ENCODE measurements around the gene NXNL1. TPM values are rescaled to one million over a fixed set of nuclear protein-coding genes. Genes with fewer than 3 reads are reported as not detected.

NXNL1 gene
- total and polyA plus RNA-seq, 2 of the 13 experiments (the other 11 are each of a cell fraction or from before 2014, with no cell fraction given), result not detected

GRCh38 chr19:17419621-17420474 is 40.9 kb downstream of the NXNL1 start, which contains the start of gene MVB12A (continued):
- no peak for TF ChIP-seq ZBTB10 (CRISPR knock-in tag; IDR thresholded peaks at IDR 0.05; ENCODE audit: borderline replicate concordance)
- peak; percentile 57; the same call in 1 of the 2 replicates for TF ChIP-seq KDM5A (IDR thresholded peaks at IDR 0.05; ENCODE audit: borderline replicate concordance, low read length)
- TF ChIP-seq ZNF7 (CRISPR knock-in tag; IDR thresholded peaks at IDR 0.05), result no peak
- no peak; the same call in 1 of the 2 replicates for TF ChIP-seq PPARG (CRISPR knock-in tag; conservative IDR thresholded peaks at IDR 0.05)
- 0 out of 2 replicates have a peak, but pooled peaks have one; percentile 63 for TF ChIP-seq BRD4 (CRISPR knock-in tag; IDR thresholded peaks at IDR 0.05)
- no peak for TF ChIP-seq ZNF333 (CRISPR knock-in tag; IDR thresholded peaks at IDR 0.05; ENCODE audit: borderline replicate concordance)
- TF ChIP-seq TRIM24 (CRISPR knock-in tag; IDR thresholded peaks at IDR 0.05), result no peak
- no peak for TF ChIP-seq GPBP1L1 (CRISPR knock-in tag; IDR thresholded peaks at IDR 0.05)
- no peak for TF ChIP-seq ATF7-NPFF (CRISPR knock-in tag; IDR thresholded peaks at IDR 0.05; ENCODE audit: low read depth)
- peak; percentile 41; the same call in 1 of the 2 replicates for TF ChIP-seq RFX3 (CRISPR knock-in tag; IDR thresholded peaks at IDR 0.05)
- TF ChIP-seq RAD51 (IDR thresholded peaks at IDR 0.05; ENCODE audit: borderline replicate concordance), result no peak
- TF ChIP-seq REPIN1 (CRISPR knock-in tag; IDR thresholded peaks at IDR 0.05; ENCODE audit: borderline replicate concordance, low read depth), result peak; percentile 36; the same call in 1 of the 2 replicates
- no peak for TF ChIP-seq KLF6 (CRISPR knock-in tag; IDR thresholded peaks at IDR 0.05)
- no peak for TF ChIP-seq ZMAT5 (CRISPR knock-in tag; IDR thresholded peaks at IDR 0.05; ENCODE audit: borderline replicate concordance, low read depth)
- peak; percentile 82 for TF ChIP-seq CCDC6 (CRISPR knock-in tag; IDR thresholded peaks at IDR 0.05)
- no peak for TF ChIP-seq RERE (CRISPR knock-in tag; IDR thresholded peaks at IDR 0.05; ENCODE audit: low read depth)
- no peak for TF ChIP-seq SATB2 (CRISPR knock-in tag; IDR thresholded peaks at IDR 0.05)
- no peak for TF ChIP-seq ZNF382 (CRISPR knock-in tag; IDR thresholded peaks at IDR 0.05; ENCODE audit: borderline replicate concordance)
- no peak for TF ChIP-seq KAT2B (IDR thresholded peaks at IDR 0.05; ENCODE audit: borderline replicate concordance, low read depth, low read length)
- no peak for TF ChIP-seq SIN3A (IDR thresholded peaks at IDR 0.05; ENCODE audit: borderline replicate concordance, low read depth, low read length)

Measured in HepG2 (cell line).